Jurkat, Clone E6-1 (cell line): Measurements from ENCODE around the gene PIM1.

Experiments used
- DNase-seq: peaks from one replicate; pipeline ENCODE4 v3.0.0-alpha.2; 2011; ENCODE audit warnings: low read depth, low spot score
- H3K4me3 ChIP-seq: 2 replicates; pipeline ENCODE4 v1.5.1; 2011; ENCODE audit warnings: mild to moderate bottlenecking, low read length, control low read depth, moderate library complexity

PIM1 gene

DNA sequence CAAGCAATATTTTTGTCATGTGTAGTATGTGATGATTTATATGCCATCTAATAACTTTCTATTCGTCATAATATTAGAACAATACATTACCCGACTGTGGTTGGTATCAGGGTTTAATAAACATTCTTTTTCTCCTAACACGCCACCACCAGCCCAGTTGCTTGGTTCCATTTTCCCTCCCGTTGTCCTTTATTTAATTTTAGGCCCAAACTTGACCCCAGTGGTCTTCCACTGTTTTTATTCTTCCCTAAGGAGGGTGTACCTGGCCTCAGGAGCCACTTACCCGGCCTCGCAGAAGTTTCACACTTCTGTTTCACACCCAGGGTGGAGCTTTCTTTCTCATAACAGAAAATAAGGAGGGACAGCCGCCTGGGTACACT lies 33.1 kb upstream of the PIM1 start:
- H3K4me3 ChIP-seq: no peak overlapping the region
- DNase-seq: no peak

DNA sequence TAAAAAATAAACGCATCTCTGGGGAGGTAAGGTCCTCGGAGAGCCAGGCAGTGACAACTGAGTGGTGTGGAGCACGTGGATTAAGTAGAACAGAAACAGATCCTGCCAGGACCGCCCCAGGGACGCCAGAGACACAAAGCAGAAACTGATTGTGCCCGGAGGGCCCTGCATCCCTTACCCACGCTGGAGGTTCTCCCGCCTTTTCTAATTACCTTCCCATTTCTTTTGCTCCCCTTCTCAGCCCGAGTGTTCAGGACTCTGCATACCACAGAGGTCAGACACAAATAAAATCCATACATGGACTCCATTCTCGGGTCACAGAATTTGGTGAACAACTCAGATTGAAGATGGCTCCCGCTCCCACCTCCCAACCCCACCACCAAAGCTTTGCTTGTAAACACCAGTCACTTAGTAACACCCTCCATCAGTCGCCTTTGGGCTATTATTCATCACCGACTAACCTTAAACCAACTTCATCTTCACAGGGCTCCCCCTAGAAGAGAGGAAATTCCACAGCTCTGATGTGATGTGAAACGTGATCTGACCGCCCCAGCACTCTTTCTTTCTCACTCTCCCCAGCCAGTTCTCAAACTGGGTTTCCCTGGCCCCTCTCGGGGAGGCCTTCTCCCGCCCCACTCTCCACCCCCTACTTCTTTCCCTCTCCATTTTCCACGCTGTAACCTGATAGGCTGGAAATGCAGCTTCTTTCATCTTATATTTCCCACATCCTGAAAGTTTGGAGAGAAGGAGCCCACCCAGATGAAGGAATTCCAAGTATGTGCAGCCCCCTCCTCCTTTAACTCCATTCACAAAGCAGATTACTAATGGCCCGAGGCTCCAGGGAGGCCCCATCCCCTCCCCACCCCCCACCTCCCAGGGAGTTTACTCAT lies 32.5 kb upstream of the PIM1 start:
- no peak overlapping the region for H3K4me3 ChIP-seq
- DNase-seq: no peak

DNA sequence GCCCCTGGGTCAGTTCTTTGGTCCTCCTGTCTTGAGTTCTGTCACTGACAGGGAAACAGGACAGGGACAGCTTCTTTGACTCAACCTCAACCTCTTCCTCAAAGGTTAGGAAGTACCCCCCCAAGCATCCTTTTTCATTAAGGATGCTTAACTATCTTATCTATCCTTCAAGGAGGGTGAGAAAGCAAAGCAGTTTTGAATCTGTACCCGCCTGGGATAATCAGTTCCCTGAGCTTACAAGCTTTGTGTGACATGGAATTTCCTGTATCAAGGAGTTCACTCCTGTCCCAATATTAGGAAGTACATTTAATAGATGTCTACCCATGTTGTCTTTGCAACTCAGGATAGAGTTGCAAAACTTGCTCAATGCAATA lies 31.1 kb upstream of the PIM1 start:
- no peak overlapping the region for H3K4me3 ChIP-seq
- no peak for DNase-seq

DNA sequence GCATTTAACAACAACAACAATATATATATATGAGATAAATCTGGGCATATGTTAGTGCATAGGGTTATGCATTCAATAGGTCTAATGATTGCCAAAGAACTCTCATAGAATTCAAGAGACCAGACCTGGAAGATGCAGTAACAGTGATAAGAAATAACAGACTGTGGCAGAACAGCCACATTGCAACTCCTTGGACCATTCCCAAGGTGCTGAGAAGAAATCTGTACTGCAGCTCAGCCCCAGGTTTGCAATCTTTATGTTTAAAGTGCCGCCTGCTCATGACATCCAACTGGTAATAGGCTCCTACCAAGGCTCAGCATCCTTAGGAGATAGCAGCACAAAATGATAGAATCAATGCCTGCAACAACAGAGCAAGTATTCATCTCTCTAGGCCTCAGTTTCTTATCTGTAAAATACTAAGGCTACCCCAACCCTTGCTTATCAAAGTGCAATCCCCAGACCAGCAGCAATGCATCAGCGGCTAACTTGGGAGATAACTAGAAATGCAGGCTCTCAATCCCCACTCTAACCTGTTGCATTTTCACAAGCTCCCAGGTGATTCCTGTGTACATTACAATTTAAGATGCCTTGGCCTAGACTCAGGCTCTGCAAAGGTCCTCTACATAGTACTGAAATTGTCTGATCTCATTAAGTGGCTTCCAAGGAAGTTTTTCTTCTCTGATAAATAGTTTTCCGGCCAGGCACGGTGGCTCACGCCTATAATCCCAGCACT lies 30.6 kb upstream of the PIM1 start:
- no peak for DNase-seq
- no peak overlapping the region for H3K4me3 ChIP-seq

DNA sequence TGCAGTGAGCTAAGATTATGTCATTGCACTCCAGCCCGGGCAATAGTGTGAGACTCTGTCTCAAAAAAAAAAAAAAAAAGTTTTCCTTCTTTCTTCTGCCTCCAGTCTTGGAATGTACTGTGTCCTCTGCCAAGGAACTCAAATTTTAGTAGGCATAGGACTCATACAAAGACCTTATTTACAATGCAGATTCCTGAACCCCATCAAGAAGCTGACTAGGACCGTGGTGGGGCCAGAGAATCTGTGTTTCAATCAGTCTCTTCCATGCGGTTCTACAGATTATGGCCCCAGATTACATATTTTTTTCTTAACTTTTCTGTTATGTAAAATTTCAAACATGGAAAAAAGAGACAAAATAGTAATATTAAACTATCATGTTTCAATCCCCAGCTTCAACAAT lies 29.8 kb upstream of the PIM1 start:
- no peak for DNase-seq
- H3K4me3 ChIP-seq: no peak overlapping the region

DNA sequence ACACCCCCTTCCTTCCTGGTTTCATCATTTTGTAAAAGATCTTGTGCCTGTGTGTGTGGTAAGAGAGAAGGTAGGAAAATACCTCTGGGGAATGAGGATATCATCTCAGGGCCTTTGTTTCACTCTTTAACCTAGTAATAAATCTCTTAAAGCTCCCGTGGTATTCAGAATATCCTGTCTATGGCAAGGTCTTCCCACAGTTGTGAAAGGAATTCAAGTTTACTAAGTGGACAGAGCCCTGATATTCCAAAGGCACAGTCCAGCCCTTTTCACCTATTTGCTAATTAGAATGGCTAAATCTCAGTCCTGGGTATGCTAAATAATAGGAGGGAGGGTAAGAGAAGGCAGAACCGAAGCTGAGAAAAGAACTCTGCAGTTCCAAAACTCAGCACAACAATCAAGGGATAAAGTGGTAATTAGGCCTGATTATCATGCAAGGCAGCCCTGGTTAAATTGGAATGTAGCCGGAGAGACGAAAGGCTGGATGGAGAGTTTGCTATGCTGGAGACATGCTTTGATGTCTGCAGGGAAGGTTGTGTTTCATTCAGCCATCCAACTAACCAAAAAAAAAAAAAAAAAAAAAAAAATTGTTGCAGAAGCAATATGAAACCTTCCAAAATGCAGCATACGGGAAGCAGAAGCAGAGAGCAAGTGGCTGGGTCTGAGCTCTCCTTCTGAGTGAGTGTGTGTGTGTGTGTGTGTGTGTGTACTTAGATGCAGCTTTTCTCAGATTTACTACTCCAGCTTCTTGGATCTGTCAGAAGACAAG lies 28.5 kb upstream of the PIM1 start:
- no peak overlapping the region for H3K4me3 ChIP-seq
- DNase-seq: no peak

DNA sequence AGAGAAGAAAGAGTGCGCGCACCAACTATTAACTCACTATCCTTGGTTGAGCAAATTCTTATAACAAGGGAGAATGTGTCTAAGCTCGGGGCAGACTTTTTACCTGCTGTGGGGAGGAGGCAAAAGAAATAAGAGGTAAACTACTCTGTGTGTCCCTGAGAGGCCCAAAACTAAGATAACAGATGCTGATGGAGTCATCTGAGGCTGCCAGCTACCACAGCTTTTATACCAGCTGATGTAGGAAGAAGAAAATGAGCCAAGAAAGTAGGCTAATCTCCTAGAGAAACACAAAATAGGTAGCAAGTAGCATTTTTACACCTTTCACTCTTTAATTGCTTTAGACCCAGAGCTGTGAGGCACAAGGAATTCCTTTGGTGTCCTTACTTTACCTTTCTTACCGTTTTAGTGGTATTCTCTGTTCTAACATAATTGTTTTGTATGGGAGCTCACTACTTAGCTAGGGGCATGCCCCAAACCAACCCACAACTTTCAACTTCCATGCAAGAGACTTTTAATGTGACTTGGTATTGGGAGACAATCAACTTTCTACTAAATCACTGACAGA lies 27.8 kb upstream of the PIM1 start:
- H3K4me3 ChIP-seq: no peak overlapping the region
- DNase-seq: no peak

DNA sequence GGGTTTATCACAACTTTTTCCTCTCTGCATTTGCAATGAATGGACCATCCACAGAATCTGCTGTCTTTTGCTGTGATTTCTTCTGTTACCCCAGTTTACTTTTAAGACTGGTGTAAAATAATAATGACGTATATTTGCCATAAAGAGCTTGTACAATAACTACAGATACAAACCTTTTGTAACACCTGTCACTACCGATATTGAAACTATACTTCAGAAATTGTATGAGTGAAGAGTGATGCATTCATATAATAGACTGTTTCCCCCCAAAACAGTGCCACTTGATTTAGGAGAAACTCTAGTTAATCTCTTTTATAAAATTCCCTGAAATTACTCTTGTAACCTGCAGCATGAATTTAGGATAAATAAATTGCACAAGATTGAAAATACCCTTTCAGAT lies 26.4 kb upstream of the PIM1 start:
- no peak overlapping the region for H3K4me3 ChIP-seq
- DNase-seq: no peak

DNA sequence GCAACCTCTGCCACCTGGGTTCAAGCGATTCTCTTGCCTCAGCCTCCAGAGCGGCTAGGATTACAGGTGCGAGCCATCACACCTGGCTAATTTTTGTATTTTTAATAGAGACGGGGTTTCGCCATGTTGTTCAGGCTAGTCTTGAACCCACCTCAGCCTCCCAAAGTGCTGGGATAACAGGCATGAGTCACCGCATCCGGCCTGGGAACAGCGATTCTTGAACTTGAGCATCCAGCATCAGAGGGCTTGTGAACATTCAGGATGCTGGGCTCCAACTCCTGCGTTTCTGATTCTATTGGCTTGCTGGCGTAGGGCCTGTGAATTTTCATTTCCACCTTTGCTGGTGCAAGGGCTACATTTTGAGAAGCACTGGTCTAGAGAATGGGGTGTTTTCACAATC lies 24.5 kb upstream of the PIM1 start:
- no peak overlapping the region for H3K4me3 ChIP-seq
- no peak for DNase-seq

DNA sequence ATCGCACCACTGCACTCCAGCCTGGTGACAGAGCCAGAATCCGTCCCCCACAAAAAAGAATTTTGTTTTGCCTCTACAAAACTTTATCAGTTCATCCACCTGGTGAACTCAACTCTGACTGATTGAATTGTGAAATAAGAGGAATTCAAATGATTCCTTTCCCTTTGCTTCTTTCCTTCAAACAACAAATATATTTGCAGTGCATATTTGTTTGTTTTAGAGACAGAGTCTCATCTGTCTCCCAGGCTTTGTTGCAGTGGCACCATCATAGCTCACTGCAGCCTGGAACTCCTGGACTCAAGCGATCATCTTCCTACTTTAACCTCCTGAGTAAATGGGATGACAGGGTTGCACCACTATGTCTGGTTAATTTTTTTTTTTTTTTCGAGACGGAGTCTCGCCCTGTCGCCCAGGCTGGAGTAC lies 23.2 kb upstream of the PIM1 start:
- DNase-seq: no peak

DNA sequence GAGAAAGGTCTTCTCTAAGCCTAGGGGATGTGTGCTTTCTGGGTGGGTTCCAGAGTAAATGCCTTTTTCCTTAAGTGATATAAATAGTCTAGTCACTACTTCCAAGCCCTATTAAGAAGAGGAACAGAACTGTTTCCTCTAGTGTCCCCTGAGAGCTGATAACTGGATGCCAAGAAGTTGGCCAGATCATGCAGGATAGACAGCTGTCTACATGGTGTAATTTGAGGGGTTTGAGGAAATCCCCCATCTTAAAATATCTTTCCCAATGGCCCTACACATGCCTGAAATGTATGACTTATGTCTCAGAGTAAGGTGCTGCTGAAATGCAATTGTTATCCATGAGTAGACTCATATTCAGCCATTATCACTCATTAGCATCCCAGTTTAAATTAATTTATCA lies 20.2 kb upstream of the PIM1 start:
- H3K4me3 ChIP-seq: no peak overlapping the region
- DNase-seq: no peak

More for the DNA sequence above, 23.2 kb upstream of the PIM1 start:
- H3K4me3 ChIP-seq: no peak overlapping the region

DNA sequence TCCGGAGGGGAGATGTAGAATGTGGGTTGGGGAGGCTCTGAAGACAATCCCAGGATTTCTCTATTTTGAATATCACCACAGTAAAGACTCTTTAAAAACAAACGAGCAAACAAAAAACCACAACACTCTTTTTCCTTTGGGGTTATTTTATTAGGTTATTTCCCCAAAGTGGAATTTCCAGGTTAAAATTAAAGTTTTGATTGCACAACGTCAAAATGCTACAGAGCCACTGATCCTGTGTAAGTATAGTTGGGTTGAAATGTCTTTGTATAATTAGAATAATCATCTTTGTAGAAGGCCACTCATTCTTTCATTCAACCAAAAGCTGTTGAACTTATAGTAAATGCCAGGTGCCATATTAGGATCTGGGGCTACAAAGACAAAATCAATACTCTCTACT lies 19.6 kb upstream of the PIM1 start:
- DNase-seq: no peak
- H3K4me3 ChIP-seq: no peak overlapping the region

DNA sequence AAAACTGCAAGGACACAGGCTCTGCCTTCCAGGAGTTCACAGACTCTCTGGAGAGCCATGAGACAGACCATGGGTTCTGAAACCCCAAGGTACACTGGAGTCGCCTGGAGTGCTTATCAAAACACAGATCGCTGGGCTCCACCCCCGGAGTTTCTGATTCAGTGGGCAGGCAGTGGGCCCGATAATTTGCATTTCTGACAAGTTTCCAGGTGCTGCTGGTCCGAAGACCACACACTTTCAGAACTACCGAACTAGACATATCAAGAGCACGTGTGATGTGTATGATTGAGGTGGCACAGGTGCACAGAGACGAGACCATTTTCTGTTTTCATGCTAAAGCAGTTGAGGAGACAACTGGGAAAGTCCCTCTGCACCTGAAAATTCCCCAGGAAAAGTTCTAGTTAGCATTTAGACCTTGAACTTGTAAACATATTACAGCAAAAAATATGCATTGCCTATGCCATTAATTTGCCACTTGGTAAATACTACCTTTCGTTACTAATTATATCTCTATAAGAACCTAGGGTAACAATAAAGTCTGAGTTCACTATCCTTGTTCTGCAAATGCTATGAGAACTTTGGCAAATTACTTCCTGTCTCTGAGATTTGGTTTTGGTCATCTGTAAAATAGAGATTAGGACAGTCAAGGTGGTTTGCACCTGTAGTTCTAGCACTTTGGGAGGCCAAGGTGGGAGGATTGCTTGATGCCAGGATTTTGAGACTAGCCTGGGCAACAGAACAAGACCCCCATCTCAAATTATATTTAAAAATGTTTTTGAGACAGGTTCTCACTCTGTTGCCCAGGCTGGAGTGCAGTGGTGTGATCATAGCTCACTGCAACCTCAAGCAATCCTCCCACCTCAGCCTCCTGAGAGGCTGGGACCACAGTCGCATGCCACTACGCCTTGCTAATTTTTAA lies 14.3 kb upstream of the PIM1 start:
- no peak for DNase-seq
- no peak overlapping the region for H3K4me3 ChIP-seq

DNA sequence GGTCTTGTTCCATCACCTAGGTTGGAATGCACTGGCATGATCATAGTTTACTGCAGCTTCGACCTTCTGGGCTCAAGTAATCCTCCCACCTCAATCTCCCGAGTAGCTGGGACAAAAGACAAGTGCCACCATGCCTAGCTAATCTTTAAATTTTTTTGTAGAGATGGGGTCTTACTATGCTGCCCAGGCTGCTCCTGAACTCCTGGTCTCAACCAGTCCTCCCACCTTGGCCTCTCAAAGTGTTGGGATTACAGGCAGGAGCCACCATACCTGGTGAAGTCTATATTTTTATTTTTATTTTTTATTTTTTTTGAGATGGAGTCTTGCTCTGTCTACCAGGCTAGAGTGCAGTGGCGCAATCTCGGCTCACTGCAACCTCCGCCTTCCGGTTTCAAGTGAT lies 11.4 kb upstream of the PIM1 start:
- no peak for DNase-seq
- H3K4me3 ChIP-seq: no peak overlapping the region

DNA sequence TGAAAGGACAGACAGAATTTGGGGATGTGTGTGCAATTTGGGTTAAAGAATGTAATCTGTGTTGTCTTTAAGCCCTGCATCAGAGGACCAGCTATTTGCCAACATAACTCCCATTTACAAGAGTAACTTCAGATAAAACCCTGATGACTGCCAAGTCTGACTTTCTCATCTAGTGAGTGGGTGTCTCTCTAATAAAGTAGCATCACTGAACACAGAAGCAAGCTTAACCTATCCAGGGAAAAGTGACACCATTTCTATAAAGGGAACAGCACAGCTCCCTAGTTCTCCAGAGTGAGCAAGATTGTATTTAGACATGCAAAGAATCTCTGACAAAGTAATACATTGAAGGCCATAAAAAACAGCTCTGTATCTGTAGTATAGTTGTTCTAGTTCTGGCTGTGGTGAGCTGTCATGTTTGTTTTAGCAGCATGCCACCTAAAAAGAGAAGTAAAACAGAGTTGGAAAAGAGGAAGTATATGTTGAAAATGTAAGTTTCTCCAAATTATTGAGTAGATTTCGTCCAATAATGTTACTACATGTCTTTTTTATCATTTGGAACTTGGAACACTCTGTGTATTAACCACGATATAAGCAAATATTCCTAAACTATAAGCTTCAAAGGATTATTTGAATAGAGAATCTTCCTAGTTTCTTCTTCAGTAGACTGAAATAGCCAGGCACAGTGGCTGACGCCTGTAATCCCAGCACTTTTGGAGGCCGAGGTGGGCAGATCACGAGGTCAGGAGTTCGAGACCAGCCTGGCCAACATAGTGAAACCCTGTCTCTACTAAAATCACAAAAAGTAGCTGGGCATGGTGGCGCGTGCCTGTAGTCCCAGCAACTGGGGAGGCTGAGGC lies 8.8 kb upstream of the PIM1 start:
- no peak for DNase-seq
- no peak overlapping the region for H3K4me3 ChIP-seq

DNA sequence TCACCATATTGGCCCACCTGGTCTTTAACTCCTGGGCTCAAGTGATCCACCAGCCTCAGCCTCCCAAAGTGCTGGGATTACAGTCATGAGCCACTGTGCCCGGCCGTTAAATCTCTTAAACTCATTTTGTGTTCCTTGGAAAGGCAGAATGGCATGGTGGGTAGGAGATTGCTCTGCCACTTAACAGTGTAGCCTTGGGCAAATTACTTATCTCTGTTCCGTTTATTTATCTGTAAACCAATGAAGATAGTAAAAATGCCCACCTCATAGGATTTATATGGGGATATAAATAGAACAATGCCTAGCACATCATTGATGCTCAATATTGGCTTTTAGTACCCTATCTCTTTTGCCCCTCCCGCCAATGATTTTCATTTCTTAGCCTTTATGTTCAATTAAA lies 7.2 kb upstream of the PIM1 start:
- H3K4me3 ChIP-seq: no peak overlapping the region
- DNase-seq: no peak

DNA sequence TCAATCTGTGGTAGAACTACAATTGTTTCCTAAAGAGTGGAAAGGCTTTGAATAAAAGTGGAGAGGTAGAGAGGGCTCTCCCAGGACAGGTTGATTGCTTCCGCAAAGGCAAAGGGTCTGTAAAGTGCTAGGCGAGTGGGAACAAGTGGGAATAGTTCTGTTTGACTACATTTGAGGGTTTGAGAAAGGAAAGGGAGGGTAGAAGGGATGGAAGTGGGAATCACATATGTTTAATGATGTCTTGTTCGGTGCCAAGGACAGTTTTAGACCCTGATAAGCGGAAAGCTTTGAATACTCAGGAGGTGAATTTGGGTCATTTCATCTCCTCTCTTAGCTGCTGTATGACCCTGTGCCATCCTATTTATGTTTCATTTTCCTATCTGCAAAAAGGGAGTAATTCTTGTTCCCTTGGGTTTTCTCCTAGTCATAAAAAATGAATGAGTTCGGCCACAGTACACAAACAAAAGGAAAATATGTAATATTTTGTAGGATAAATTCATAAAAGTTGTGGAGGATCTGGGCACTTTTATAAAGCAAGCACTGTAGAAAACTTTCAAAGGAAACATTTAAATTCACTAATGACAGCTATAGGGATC lies 1.7 kb upstream of the PIM1 start:
- no peak for DNase-seq
- H3K4me3 ChIP-seq: no peak overlapping the region
